CMK (cell line): ENCODE results near the gene SLC35F3.

Source experiments
- DNase-seq: peaks from one replicate; pipeline ENCODE4 v3.0.0-alpha.2; 2010; ENCODE audit warnings: low read depth

SLC35F3 gene

GRCh38 chr1:234256359-234256758, 351.9 kb downstream of the SLC35F3 start:
- no peak for DNase-seq

GRCh38 chr1:234258071-234258470, 353.6 kb downstream of the SLC35F3 start:
- no peak for DNase-seq

- no peak for DNase-seq
Measured at GRCh38 chr1:234260578-234260977, 356.1 kb downstream of the SLC35F3 start.

GRCh38 chr1:234261545-234261944, 357.1 kb downstream of the SLC35F3 start:
- no peak for DNase-seq

- no peak for DNase-seq
Measured at GRCh38 chr1:234262007-234262753, 357.7 kb downstream of the SLC35F3 start.

GRCh38 chr1:234262754-234263105, 358.3 kb downstream of the SLC35F3 start:
- no peak for DNase-seq

GRCh38 chr1:234264832-234265231, 360.4 kb downstream of the SLC35F3 start:
- no peak for DNase-seq

- DNase-seq, result no peak
Measured at GRCh38 chr1:234265321-234265720, 360.8 kb downstream of the SLC35F3 start.

GRCh38 chr1:234265861-234266260, 361.4 kb downstream of the SLC35F3 start:
- no peak for DNase-seq

- DNase-seq, result no peak
Measured at GRCh38 chr1:234270093-234270492, 365.6 kb downstream of the SLC35F3 start.

- DNase-seq, result no peak
Measured at GRCh38 chr1:234270581-234271242, 366.2 kb downstream of the SLC35F3 start.

- no peak for DNase-seq
Measured at GRCh38 chr1:234271243-234271606, 366.7 kb downstream of the SLC35F3 start.

- no peak for DNase-seq
Measured at GRCh38 chr1:234272656-234273312, 368.3 kb downstream of the SLC35F3 start.

- no peak for DNase-seq
Measured at GRCh38 chr1:234273981-234274380, 369.5 kb downstream of the SLC35F3 start.

- no peak for DNase-seq
Measured at GRCh38 chr1:234276151-234276788, 371.8 kb downstream of the SLC35F3 start.

- DNase-seq, result no peak
Measured at GRCh38 chr1:234277161-234277868, 372.8 kb downstream of the SLC35F3 start.

- DNase-seq, result no peak
Measured at GRCh38 chr1:234279021-234279420, 374.5 kb downstream of the SLC35F3 start.

- no peak for DNase-seq
Measured at GRCh38 chr1:234280500-234280899, 376.0 kb downstream of the SLC35F3 start.

GRCh38 chr1:234281826-234282489, 377.5 kb downstream of the SLC35F3 start:
- DNase-seq, result no peak

GRCh38 chr1:234286206-234286605, 381.7 kb downstream of the SLC35F3 start:
- no peak for DNase-seq

GRCh38 chr1:234288946-234289345, 384.5 kb downstream of the SLC35F3 start:
- no peak for DNase-seq
